CD4-positive, alpha-beta T cell treated with Interferon gamma for 1 hour (primary cell): Measurements from ENCODE around the gene TRPV3.
"Not testable (repeated sequence)": the region's sequence is repeated elsewhere in the genome, so short reads cannot be mapped to it uniquely, and the experiment has no call there.

ENCODE experiments used
- DNase-seq: peaks from one replicate; pipeline ENCODE4 v3.0.0-alpha.2; 2020

Gene TRPV3

DNA sequence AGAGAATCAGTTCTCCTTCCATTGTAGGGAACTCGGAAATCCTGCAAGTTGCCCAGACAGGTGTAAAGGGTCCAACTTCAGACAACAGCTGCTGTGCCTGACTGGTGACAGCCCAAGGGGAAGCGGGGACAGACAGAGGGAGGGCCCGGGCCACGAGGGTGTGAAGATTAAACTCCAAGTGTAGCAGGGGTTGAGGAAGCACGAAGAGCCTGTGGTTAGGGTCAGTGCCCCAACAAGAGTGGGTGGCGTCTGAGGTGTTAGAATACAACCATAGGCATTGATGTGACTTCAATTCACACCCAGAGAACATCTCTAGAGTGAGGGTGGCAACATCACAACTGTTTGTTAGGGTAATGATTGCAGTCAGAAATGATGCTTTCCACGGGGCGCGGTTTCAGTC lies 42.7 kb downstream of the TRPV3 start:
- no peak for DNase-seq

DNA sequence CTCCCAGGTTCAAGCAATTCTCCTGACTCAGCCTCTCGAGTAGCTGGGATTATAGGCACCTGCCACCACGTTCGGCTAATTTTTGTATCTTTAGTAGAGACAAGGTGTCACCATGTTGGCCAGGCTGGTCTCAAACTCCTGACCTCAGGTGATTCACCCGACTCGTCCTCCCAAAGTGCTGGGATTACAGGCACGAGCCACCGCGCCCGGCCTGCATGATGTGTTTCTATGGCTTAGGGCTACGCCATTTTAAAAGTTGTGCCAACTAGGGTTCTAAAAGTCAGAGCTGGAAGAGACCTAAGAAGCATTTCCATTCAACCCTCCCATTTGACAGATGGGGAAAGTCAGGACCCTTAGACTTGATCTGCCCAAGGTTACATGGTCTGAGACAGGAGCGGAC lies 43.4 kb downstream of the TRPV3 start:
- not testable (repeated sequence) for DNase-seq

- no peak for DNase-seq
These were observed 44.1 kb downstream of the TRPV3 start for GRCh38 chr17:3513305-3514035.

DNA sequence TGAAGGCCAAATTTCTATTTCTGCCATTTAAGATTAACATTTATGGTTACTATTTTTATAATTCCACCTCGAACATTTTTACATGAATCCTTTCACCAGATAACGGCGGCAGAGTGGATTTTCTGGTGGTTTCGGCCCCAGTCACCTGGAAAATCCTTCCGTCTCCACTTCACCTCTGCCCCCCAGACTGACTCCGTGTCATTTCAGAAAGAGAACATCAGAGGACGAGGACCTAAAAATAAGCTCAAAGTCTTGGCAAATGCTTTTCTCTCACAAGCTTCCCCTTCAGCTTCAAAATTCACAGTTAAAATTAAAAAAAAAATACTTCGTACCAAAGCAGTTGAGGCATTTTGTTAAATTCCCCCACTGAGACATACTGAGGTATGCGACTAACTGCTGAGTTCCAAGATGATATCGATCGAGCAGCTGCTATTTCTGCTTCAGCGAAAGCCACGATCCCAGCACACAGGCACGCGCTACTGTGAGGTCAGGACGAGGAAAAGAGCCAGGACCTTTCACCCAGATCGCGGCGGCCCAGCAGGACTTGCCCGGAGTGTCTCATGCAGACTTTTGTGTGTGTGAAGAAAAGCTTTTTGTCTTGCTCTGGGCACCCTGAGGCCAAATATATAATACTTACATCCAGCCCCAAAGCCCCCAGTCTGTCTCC lies 45.0 kb downstream of the TRPV3 start:
- no peak for DNase-seq

DNA sequence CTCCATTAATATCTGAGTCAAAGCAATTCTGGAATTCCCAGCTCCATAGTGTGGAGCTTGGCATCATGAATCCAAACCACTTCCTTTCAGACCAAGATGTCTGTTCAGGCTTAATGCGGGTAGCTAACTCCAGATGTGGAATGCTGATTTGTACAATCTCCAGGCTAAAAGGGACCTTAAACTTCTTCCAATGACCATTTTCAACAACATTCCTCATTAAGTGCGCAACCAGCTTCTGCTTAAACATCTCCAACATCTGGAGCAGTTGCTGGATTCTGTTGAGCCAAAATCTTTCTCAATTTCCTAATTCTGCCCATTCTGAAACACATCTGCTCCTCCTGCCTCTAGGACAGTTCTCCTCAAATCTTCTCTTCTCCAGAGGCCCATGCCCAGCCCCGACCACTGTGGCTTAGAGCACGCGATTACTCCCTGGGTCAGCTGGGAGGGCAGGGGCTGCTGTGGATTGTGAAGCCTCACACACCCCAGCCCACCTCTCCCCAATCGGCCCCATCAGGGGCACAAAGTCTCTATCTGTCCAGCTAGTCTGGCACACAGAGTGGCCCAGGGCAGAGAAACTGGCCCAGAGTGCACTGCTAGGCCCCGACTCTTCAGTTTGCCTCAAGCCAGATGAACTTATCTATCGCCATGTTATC lies 45.6 kb downstream of the TRPV3 start:
- no peak for DNase-seq

DNA sequence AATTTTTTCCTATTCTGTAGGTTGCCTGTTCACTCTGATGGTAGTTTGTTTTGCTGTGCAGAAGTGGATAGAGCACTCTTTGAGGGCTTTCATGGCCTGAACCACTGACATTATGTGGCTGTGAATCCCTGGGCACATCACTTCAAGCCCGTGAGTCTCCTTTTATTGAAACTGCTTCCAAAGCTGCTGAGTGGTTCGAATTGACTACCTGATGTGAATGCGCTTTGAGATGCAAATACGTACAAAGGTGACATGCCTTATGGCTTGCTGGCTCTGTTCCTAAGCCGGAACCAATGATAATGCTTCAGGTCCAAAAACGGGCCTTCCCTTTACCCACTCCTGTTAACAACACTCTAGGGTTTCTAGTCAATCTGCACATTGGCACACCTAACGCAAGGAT lies 47.5 kb downstream of the TRPV3 start:
- DNase-seq, result no peak

GRCh38 chr17:3507869-3508268 lies 49.7 kb downstream of the TRPV3 start:
- no peak for DNase-seq

DNA sequence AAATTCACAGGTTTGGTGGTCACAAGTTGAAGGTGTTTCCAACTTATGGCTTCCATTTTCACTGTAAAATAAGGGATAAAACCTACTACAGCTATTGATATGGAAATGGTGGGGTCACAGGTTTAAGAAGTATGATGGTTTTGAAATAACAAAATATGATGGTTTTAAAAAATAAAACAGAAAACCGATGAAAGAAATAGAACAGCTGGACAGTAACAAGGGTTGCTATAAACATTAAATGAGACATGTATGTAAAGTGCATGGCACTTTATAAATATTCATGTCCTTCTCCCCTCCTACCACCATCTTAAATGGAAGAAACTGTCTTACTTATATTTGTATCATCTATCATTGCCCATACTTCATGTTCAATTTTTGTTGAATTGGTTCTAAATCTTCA lies 50.5 kb downstream of the TRPV3 start:
- DNase-seq, result no peak

- no peak for DNase-seq
These were observed 51.6 kb downstream of the TRPV3 start for GRCh38 chr17:3506054-3506453.

DNA sequence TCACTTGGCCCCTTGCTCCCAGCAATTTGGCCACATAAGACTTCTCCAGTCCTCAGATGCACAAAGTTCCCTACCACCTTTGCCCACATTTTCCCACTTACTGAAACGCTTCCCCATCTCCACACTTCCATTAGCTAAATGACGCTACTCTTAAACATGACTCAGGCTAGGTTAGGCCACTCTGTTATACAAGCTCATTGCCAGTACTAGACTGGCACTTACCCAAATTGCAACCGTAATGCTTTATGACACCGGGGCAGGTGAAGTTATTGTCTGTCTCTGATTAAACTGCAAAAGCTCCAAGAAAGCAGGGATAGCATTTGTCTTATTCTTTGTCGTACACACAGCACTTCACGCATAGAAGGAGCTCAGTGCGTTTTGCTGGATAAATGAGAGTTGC lies 52.6 kb downstream of the TRPV3 start:
- DNase-seq, result no peak

GRCh38 chr17:3503285-3503684 lies 54.3 kb downstream of the TRPV3 start:
- no peak for DNase-seq

DNA sequence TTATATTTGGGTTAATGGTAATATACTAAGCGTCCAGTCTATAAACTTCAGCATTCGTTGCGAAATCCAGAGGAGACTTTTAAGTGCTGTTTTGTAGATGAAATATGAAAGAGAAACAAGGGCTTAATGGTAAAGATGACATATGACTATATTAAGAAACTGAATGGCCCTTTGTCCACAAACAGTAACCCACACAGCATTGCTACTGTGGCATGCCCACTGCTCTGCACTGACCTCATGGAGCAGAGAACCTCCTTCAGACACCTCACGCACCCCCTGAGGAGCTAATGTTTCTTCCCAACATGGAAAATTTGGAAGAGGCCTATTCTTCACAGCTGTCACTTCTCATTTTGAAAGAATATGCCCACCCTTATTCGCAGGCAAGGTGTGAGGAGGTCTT lies 55.1 kb downstream of the TRPV3 start:
- no peak for DNase-seq

- no peak for DNase-seq
These were observed 56.3 kb downstream of the TRPV3 start for GRCh38 chr17:3501344-3501743.

DNA sequence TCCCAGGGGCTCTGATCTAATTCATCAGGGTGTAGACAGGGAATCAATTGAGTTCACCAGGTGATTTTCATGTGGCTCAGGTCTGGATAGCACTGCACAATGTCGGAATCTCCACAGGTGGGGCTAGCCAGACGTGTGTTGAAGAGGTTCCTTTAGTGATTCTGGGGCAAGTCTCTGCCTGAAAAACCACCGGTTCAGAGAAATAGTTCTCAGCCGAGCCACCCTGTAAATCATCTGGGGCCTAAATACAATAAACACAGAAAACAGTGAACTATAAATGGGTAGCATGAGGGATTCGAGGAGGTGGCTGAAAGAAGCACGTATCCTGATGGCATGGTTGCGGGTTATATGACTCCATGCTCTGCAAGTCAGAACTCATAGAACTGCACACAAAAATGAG lies 60.5 kb downstream of the TRPV3 start:
- DNase-seq, result no peak

GRCh38 chr17:3485481-3486068 lies 72.0 kb downstream of the TRPV3 start:
- DNase-seq, result no peak

DNA sequence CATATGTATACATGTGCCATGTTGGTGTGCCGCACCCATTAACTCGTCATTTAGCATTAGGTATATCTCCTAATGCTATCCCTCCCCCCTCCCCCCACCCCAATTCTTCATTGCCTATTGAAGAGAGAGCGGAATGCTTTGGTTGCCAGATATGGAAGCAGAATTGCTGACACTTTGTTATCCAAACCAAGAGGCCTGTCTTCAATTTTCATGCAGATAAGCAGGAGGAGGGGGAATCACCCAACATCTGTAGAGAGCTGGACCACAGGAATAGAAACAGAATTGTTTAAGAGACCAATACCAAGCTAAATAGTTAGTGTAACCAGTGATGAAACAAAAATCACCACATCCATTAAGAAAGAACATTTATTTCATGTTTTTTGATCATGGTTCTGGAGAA lies 74.8 kb downstream of the TRPV3 start:
- DNase-seq, result no peak

GRCh38 chr17:3479988-3480387 lies 77.6 kb downstream of the TRPV3 start:
- DNase-seq, result no peak

DNA sequence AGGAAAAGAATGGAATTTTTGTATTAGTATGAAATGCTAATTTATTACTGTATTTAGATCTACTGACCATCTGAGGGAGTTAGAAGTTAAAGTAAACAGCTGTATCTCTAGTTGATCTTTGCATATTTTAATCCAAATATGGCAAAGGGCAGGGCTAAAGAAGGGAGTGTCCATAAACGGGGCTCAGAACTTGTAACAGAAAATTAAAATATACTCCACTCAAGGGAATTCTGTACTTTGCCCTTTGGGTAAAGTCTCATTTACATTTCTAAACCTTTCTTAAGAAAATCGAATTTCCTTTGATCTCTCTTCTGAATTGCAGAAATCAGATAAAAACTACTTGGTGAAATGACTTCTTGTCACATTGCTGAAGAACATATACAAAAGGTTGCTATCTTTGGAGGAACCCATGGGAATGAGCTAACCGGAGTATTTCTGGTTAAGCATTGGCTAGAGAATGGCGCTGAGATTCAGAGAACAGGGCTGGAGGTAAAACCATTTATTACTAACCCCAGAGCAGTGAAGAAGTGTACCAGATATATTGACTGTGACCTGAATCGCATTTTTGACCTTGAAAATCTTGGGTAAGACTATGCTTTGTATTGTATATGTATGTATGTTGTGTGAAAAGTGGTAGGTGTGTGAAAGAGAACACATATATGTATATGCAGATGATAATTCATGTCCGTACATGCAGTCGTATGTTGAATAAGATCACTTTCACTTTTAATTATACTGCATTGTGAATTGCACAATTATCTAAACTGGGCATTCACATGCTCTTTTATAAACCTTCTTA lies 81.6 kb downstream of the TRPV3 start, which contains the start of gene ASPA:
Gene ASPA, plus strand, starts transcription at position 186 of the 799 bp plus-strand sequence. Its CDS starts 163 bp downstream, at position 349.
- no peak for DNase-seq

DNA sequence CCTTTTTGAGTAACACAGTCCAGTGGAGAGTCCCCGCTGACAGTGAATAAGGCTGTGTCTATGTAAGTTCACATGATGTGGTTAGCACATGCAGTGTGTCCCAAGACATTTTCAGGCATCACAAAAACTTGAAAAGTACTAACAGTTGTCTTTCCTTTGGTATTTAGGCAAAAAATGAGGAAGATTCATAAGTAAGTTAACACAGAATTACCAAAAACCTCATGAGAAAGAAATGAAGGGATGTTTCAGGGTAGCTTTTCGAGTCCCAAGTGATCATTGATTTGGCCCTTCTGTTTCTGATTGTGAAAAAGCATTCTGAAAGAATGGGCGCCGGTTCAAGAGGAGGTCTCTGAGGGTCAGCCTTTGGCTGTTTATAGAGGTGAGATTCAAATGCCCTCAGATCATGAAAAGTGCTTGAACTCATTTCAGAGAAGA lies 82.3 kb downstream of the TRPV3 start:
- DNase-seq, result no peak

DNA sequence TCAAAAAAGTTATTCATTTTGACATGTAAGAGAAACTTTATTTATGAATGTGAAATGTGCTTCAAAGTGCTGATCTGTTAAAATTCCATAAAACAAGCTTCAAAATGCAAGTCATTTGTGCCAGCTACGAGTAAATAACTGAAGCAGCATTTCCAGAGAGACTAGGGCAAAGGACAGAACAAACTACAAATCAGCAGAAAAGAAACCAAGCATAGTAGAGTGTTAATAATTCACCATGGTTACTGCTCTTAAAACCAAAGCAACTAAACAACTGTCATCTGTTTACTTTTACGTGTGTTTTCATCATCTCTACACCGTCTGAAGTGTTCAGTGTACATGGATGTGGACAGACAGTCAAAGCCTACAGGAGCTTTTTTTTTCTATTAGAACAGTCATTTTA lies 83.4 kb downstream of the TRPV3 start:
- DNase-seq, result no peak

GRCh38 chr17:3472137-3472536 lies 85.5 kb downstream of the TRPV3 start:
- no peak for DNase-seq

GRCh38 chr17:3471599-3471998 lies 86.0 kb downstream of the TRPV3 start, which contains the start of gene SPATA22:
SPATA22 (minus strand) TSS chr17:3471819; CDS start chr17:3469325, 2,494 bp downstream.
- no peak for DNase-seq

GRCh38 chr17:3469529-3469928 lies 88.1 kb downstream of the TRPV3 start:
- DNase-seq, result no peak
